NT2/D1 (cell line): Measurements from ENCODE around the gene ENGASE.
"Not testable (repeated sequence)": the region's sequence is repeated elsewhere in the genome, so short reads cannot be mapped to it uniquely, and the experiment has no call there.

Source experiments
- DNase-seq: peaks from one replicate; pipeline ENCODE4 v3.0.0-alpha.2; 2011; ENCODE audit warnings: low read depth, low spot score
- H3K27me3 ChIP-seq: 2 replicates; pipeline ENCODE4 v1.6.0; 2011; ENCODE audit warnings: mild to moderate bottlenecking; ENCODE audit not compliant: insufficient read length, insufficient read depth
- H3K36me3 ChIP-seq: 2 replicates; pipeline ENCODE4 v1.6.1; 2011; ENCODE audit warnings: mild to moderate bottlenecking, low read length, mixed read lengths; ENCODE audit not compliant: insufficient read depth, insufficient read length
- H3K4me1 ChIP-seq: 2 replicates; pipeline ENCODE4 v1.5.1; 2011; ENCODE audit not compliant: insufficient read depth, insufficient read length
- H3K4me3 ChIP-seq: 2 replicates; pipeline ENCODE4 v1.5.1; 2011; ENCODE audit warnings: low read depth; ENCODE audit not compliant: insufficient read length
- H3K9ac ChIP-seq: 2 replicates; pipeline ENCODE4 v1.6.0; 2011; ENCODE audit warnings: low read depth; ENCODE audit not compliant: insufficient read length
- H3K9me3 ChIP-seq: 2 replicates; pipeline ENCODE4 v1.5.1; 2011; ENCODE audit warnings: mild to moderate bottlenecking, low read length; ENCODE audit not compliant: insufficient read depth
- SUZ12 ChIP-seq: IDR thresholded peaks from 2 replicates; pipeline ENCODE4 v1.6.1; 2011; ENCODE audit not compliant: insufficient read length, insufficient read depth; ENCODE audit errors: extremely low read depth
- YY1 ChIP-seq: IDR thresholded peaks from 2 replicates; pipeline ENCODE4 v1.6.1; 2011; ENCODE audit not compliant: insufficient read length, insufficient read depth
- ZNF274 ChIP-seq: IDR thresholded peaks from 2 replicates; pipeline ENCODE4 v1.6.1; 2011; ENCODE audit warnings: mild to moderate bottlenecking, low read depth, low read length

ENGASE gene

GRCh38 chr17:79028496-79029326, 45.9 kb upstream of the ENGASE start:
- H3K9me3 ChIP-seq = no peaks in the 10 kb centered on the region
- peaks cover 26% of the 10 kb centered on the region for H3K4me1 ChIP-seq
- H3K9ac ChIP-seq = no peak overlapping the region
- DNase-seq = no peak
- peaks cover 35% of the 10 kb centered on the region for H3K27me3 ChIP-seq
- no peak overlapping the region for H3K4me3 ChIP-seq
- H3K36me3 ChIP-seq = no peaks in the 10 kb centered on the region
- TF ChIP-seq ZNF274 (no peak), YY1 (no peak), SUZ12 (no peak)

- Histone ChIP-seq H3K4me3 (no peak overlapping the region), H3K9me3 (no peaks in the 10 kb centered on the region), H3K9ac (no peak overlapping the region), H3K36me3 (no peaks in the 10 kb centered on the region), H3K27me3 (peaks cover 28% of the 10 kb centered on the region), H3K4me1 (peaks cover 29% of the 10 kb centered on the region)
- DNase-seq = no peak
- TF ChIP-seq ZNF274 (no peak), YY1 (no peak), SUZ12 (no peak)
Observed at GRCh38 chr17:79029327-79030009, 45.2 kb upstream of the ENGASE start.

- H3K9me3 ChIP-seq = not testable (repeated sequence)
- peaks cover 27% of the 10 kb centered on the region for H3K4me1 ChIP-seq
Observed at GRCh38 chr17:79030636-79031035, 44.0 kb upstream of the ENGASE start.

GRCh38 chr17:79031996-79032875, 42.4 kb upstream of the ENGASE start:
- Histone ChIP-seq H3K36me3 (no peaks in the 10 kb centered on the region), H3K9ac (no peak overlapping the region), H3K9me3 (no peaks in the 10 kb centered on the region), H3K27me3 (peaks cover 5% of the 10 kb centered on the region), H3K4me3 (no peak overlapping the region), H3K4me1 (peaks cover 21% of the 10 kb centered on the region)
- TF ChIP-seq ZNF274 = no peak
- TF ChIP-seq SUZ12 = no peak
- TF ChIP-seq YY1 = no peak
- no peak for DNase-seq

More at GRCh38 chr17:79030636-79031035, 44.0 kb upstream of the ENGASE start:
- H3K27me3 ChIP-seq = peaks cover 16% of the 10 kb centered on the region
- not testable (repeated sequence) for DNase-seq, H3K36me3 ChIP-seq, H3K4me3 ChIP-seq, H3K9ac ChIP-seq

GRCh38 chr17:79033046-79033616, 41.5 kb upstream of the ENGASE start:
- TF ChIP-seq ZNF274 (no peak), SUZ12 (no peak), YY1 (no peak)
- Histone ChIP-seq H3K4me1 (peaks cover 14% of the 10 kb centered on the region), H3K9ac (no peak overlapping the region), H3K9me3 (no peaks in the 10 kb centered on the region), H3K27me3 (peaks cover 5% of the 10 kb centered on the region), H3K36me3 (no peaks in the 10 kb centered on the region), H3K4me3 (no peak overlapping the region)
- no peak for DNase-seq

GRCh38 chr17:79033741-79034501, 40.7 kb upstream of the ENGASE start:
- no peaks in the 10 kb centered on the region for H3K36me3 ChIP-seq
- H3K4me1 ChIP-seq = peaks cover 11% of the 10 kb centered on the region
- peaks cover 5% of the 10 kb centered on the region for H3K27me3 ChIP-seq
- H3K9ac ChIP-seq = no peak overlapping the region
- TF ChIP-seq ZNF274 = no peak
- no peak for DNase-seq
- no peaks in the 10 kb centered on the region for H3K9me3 ChIP-seq
- H3K4me3 ChIP-seq = no peak overlapping the region
